ENCODE measurements around the gene SERTAD2.

SERTAD2 gene

GRCh38 chr2:64627860-64628841 lies 25.6 kb downstream of the SERTAD2 start:
- no peak for DNase-seq

GRCh38 chr2:64626963-64627760 lies 26.6 kb downstream of the SERTAD2 start:
- no peak for DNase-seq

- DNase-seq, result no peak
Observed at GRCh38 chr2:64626146-64626809, 27.4 kb downstream of the SERTAD2 start.

GRCh38 chr2:64625299-64626145 lies 28.2 kb downstream of the SERTAD2 start:
- peak; percentile 61 for DNase-seq

GRCh38 chr2:64624862-64625261 lies 28.9 kb downstream of the SERTAD2 start:
- no peak for DNase-seq

GRCh38 chr2:64624108-64624610 lies 29.6 kb downstream of the SERTAD2 start:
- DNase-seq, result no peak

- DNase-seq, result no peak
Observed at GRCh38 chr2:64623242-64623850, 30.4 kb downstream of the SERTAD2 start.

- no peak for DNase-seq
Observed at GRCh38 chr2:64622443-64623241, 31.1 kb downstream of the SERTAD2 start.

- DNase-seq, result no peak
Observed at GRCh38 chr2:64620661-64621060, 33.1 kb downstream of the SERTAD2 start.

GRCh38 chr2:64617631-64618151 lies 36.0 kb downstream of the SERTAD2 start:
- peak; percentile 33 for DNase-seq

- no peak for DNase-seq
Observed at GRCh38 chr2:64615844-64616536, 37.7 kb downstream of the SERTAD2 start.

- no peak for DNase-seq
Observed at GRCh38 chr2:64615192-64615763, 38.4 kb downstream of the SERTAD2 start.

GRCh38 chr2:64613276-64613675 lies 40.4 kb downstream of the SERTAD2 start:
- DNase-seq, result no peak

- no peak for DNase-seq
Observed at GRCh38 chr2:64612575-64613195, 41.0 kb downstream of the SERTAD2 start.

GRCh38 chr2:64610316-64610855 lies 43.3 kb downstream of the SERTAD2 start:
- DNase-seq, result no peak

GRCh38 chr2:64609942-64610281 lies 43.8 kb downstream of the SERTAD2 start:
- no peak for DNase-seq

- peak; percentile 88 for DNase-seq
Observed at GRCh38 chr2:64609227-64609941, 44.3 kb downstream of the SERTAD2 start.

GRCh38 chr2:64608867-64609226 lies 44.9 kb downstream of the SERTAD2 start:
- peak; percentile 55 for DNase-seq

Data from hematopoietic multipotent progenitor cell treated with erythropoietin and hydrocortisone succinate and interleukin-3 and kit ligand, for 4 days (in vitro differentiated cells).